Measurements from ENCODE around the gene CDH4.

DNA sequence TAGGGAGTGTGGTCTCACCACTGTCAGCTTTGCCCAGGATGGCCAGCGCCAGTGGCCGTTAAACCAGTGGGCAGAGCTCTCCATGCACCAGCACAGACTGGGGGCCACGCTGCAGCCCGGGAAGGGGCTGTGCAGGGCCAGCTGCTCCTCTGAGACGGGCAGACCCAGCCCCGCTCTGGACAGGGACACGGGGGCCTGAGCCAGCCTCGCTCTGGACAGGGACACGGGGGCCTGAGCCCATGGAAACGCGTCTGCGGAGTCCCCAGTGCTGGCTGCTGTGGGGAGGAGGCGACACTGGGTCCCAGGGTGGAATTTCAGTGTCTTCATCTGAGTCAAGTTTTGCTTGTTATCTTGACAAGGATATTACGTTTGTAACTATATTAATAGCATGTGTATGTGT is 402.7 kb downstream of the CDH4 start:
- TF ChIP-seq, protein P1, sequence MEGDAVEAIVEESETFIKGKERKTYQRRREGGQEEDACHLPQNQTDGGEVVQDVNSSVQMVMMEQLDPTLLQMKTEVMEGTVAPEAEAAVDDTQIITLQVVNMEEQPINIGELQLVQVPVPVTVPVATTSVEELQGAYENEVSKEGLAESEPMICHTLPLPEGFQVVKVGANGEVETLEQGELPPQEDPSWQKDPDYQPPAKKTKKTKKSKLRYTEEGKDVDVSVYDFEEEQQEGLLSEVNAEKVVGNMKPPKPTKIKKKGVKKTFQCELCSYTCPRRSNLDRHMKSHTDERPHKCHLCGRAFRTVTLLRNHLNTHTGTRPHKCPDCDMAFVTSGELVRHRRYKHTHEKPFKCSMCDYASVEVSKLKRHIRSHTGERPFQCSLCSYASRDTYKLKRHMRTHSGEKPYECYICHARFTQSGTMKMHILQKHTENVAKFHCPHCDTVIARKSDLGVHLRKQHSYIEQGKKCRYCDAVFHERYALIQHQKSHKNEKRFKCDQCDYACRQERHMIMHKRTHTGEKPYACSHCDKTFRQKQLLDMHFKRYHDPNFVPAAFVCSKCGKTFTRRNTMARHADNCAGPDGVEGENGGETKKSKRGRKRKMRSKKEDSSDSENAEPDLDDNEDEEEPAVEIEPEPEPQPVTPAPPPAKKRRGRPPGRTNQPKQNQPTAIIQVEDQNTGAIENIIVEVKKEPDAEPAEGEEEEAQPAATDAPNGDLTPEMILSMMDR (conservative IDR thresholded peaks at IDR 0.05) = no peak
- no peak for TF ChIP-seq ZFX (IDR thresholded peaks at IDR 0.05)

All from C4-2B (cell line).